Measurements from ENCODE around the gene GPATCH2. TPM values are rescaled to one million over a fixed set of nuclear protein-coding genes. Genes with fewer than 3 reads are reported as not detected.

GPATCH2 gene
- total and polyA plus RNA-seq, 10 of the 15 experiments (the other 5 are each of a cell fraction or from before 2014, with no cell fraction given) = 3.2 to 12.2 (median 5.4) TPM

- TF ChIP-seq ATF3 (IDR thresholded peaks at IDR 0.05; ENCODE audit: borderline replicate concordance, extremely low read depth, low read depth, low read length) (no peak), ZNF687 (IDR thresholded peaks at IDR 0.05) (no peak), HDGF (IDR thresholded peaks at IDR 0.05) (no peak), TCF3 (IDR thresholded peaks at IDR 0.05; ENCODE audit: borderline replicate concordance, insufficient read depth, low read depth, low read length) (no peak), PML (IDR thresholded peaks at IDR 0.05; ENCODE audit: low read length) (0 out of 2 replicates have a peak, but pooled peaks have one; percentile 39), ZNF622 (IDR thresholded peaks at IDR 0.05) (no peak), BCL11A (IDR thresholded peaks at IDR 0.05; ENCODE audit: low read depth, low read length) (no peak), RB1 (IDR thresholded peaks at IDR 0.05; ENCODE audit: borderline replicate concordance) (no peak), SIN3A (IDR thresholded peaks at IDR 0.05; ENCODE audit: low read depth, low read length) (no peak), CEBPZ (IDR thresholded peaks at IDR 0.05; ENCODE audit: low read depth, low read length) (no peak), E4F1 (IDR thresholded peaks at IDR 0.05; ENCODE audit: borderline replicate concordance, partially characterized antibody) (no peak), IKZF2 (IDR thresholded peaks at IDR 0.05) (0 out of 4 replicates have a peak, but pooled peaks of 1 of the 2 experiments have one; percentile 39)
Measured at GRCh38 chr1:217495249-217495648, 135.6 kb downstream of the GPATCH2 start (continued).

All from GM12878 (cell line).